IMR-90 (cell line): ENCODE data around the gene SDC4. TPM values are rescaled to one million over a fixed set of nuclear protein-coding genes. Genes with fewer than 3 reads are reported as not detected.

ENCODE experiments used
- ATAC-seq: fragments of 200-7000 bp; cut with Tn5 transposase; 2 replicates; pipeline ENCODE4 v1.9.1; 2020; ENCODE audit warnings: low read depth, mild to moderate bottlenecking, moderate library complexity
- BruUV-seq: library from RNA; stranded (reverse); fragments of 400-500 nt; replicated peaks from 2 replicates; lab custom pipeline; 2021; lab: Mats Ljungman, UMichigan
- CTCF ChIA-PET: fragments of 300-600 bp; formaldehyde crosslinking; extraction: SDS; loops from one replicate; lab custom pipeline; 2021; ENCODE audit warnings: antibody characterized with exemption; lab: Yijun Ruan, JAX
- POLR2A ChIA-PET: fragments of 300-600 bp; sonication (Branson Sonifier 250); formaldehyde crosslinking; loops from one replicate; lab custom pipeline; 2022; ENCODE audit warnings: antibody characterized with exemption; ENCODE audit not compliant: unreplicated experiment; lab: Charles Lee
- DNase-seq: peaks from one replicate; pipeline ENCODE4 v3.0.0; 2013
- H2AFZ ChIP-seq: replicated peaks from 2 replicates; pipeline ENCODE3; 2013; ENCODE audit warnings: low read length, mild to moderate bottlenecking; ENCODE audit not compliant: poor library complexity
- H2AK5ac ChIP-seq: 2 replicates; pipeline ENCODE4 v1.6.1; 2013; ENCODE audit warnings: low read depth, low read length, inconsistent platforms
- H2AK9ac ChIP-seq: replicated peaks from 2 replicates; pipeline ENCODE3; 2013; ENCODE audit warnings: mild to moderate bottlenecking, low read depth, low read length, moderate library complexity; ENCODE audit not compliant: poor library complexity
- H2BK120ac ChIP-seq: 2 replicates; pipeline ENCODE4 v1.6.1; 2013; ENCODE audit warnings: low read depth, low read length, inconsistent platforms
- H2BK15ac ChIP-seq: 3 replicates; pipeline ENCODE4 v1.6.1; 2013; ENCODE audit warnings: low read depth, low read length, inconsistent platforms
- H2BK20ac ChIP-seq: 2 replicates; pipeline ENCODE4 v1.6.1; 2013; ENCODE audit warnings: low read depth, mild to moderate bottlenecking, inconsistent platforms, low read length, moderate library complexity
- H2BK5ac ChIP-seq: 2 replicates; pipeline ENCODE4 v1.6.1; 2013; ENCODE audit warnings: mild to moderate bottlenecking, low read depth, low read length, inconsistent platforms; ENCODE audit not compliant: poor library complexity, severe bottlenecking
- H3K14ac ChIP-seq: replicated peaks from 2 replicates; pipeline ENCODE4 v1.6.1; 2013; ENCODE audit warnings: low read depth, low read length, inconsistent platforms
- H3K18ac ChIP-seq: 2 replicates; pipeline ENCODE4 v1.6.1; 2013; ENCODE audit warnings: low read depth, low read length, control low read depth
- H3K23ac ChIP-seq: 2 replicates; pipeline ENCODE4 v1.6.1; 2013; ENCODE audit warnings: low read depth, low read length, inconsistent platforms
- H3K27ac ChIP-seq: 2 replicates; pipeline ENCODE4 v1.5.1; 2013; ENCODE audit warnings: mild to moderate bottlenecking, control low read depth, low read length; ENCODE audit not compliant: insufficient read depth
- H3K27me3 ChIP-seq: 2 replicates; pipeline ENCODE4 v1.6.1; 2013; ENCODE audit warnings: low read length; ENCODE audit not compliant: control insufficient read depth, insufficient read depth
- H3K36me3 ChIP-seq: 2 replicates; pipeline ENCODE4 v1.6.1; 2013; ENCODE audit warnings: low read length, mixed read lengths; ENCODE audit not compliant: control insufficient read depth, insufficient read depth
- H3K4ac ChIP-seq: 2 replicates; pipeline ENCODE4 v1.6.1; 2013; ENCODE audit warnings: low read depth, low read length, inconsistent platforms
- H3K4me1 ChIP-seq: 2 replicates; pipeline ENCODE4 v1.6.1; 2013; ENCODE audit warnings: low read length, mixed read lengths; ENCODE audit not compliant: control insufficient read depth, insufficient read depth
- H3K4me2 ChIP-seq: 2 replicates; pipeline ENCODE4 v1.6.1; 2013; ENCODE audit warnings: low read depth, mild to moderate bottlenecking, control low read depth, low read length, moderate library complexity
- H3K4me3 ChIP-seq: 2 replicates; pipeline ENCODE4 v1.5.1; 2013; ENCODE audit warnings: low read depth, mild to moderate bottlenecking, control low read depth, low read length, moderate library complexity; ENCODE audit not compliant: insufficient read depth
- H3K56ac ChIP-seq: 2 replicates; pipeline ENCODE4 v1.6.1; 2013; ENCODE audit warnings: low read length, inconsistent platforms; ENCODE audit not compliant: insufficient read depth; ENCODE audit errors: extremely low read depth
- H3K79me1 ChIP-seq, 2 experiments: 2 replicates each; pipeline ENCODE4 v1.6.1; 2013; ENCODE audit warnings: low read length in 2 of 2, inconsistent platforms in 1 of 2, low read depth in 1 of 2
- H3K9ac ChIP-seq: 2 replicates; pipeline ENCODE4 v1.6.1; 2013; ENCODE audit warnings: low read depth, low read length, control low read depth
- H3K9me1 ChIP-seq: 2 replicates; pipeline ENCODE4 v1.6.1; 2013; ENCODE audit warnings: low read length, inconsistent platforms; ENCODE audit not compliant: insufficient read depth
- H3K9me3 ChIP-seq: 2 replicates; pipeline ENCODE4 v1.6.1; 2013; ENCODE audit warnings: low read length; ENCODE audit not compliant: control insufficient read depth, insufficient read depth
- H4K20me1 ChIP-seq: 2 replicates; pipeline ENCODE4 v1.6.1; 2013; ENCODE audit warnings: low read length, inconsistent platforms; ENCODE audit not compliant: insufficient read depth
- H4K5ac ChIP-seq: 2 replicates; pipeline ENCODE4 v1.6.1; 2013; ENCODE audit warnings: mild to moderate bottlenecking, low read depth, low read length, control low read depth
- H4K8ac ChIP-seq, 2 experiments: 2 replicates each; pipeline ENCODE4 v1.6.1; 2013; ENCODE audit warnings: low read depth in 2 of 2, low read length in 2 of 2, control low read depth in 1 of 2, inconsistent platforms in 1 of 2
- H4K91ac ChIP-seq: 2 replicates; pipeline ENCODE4 v1.6.1; 2013; ENCODE audit warnings: low read depth, low read length, inconsistent platforms; ENCODE audit not compliant: insufficient read depth
- BHLHE40 ChIP-seq: fragments of 150-350 bp; IDR thresholded peaks from 2 replicates; pipeline ENCODE4 v1.6.1; 2016; ENCODE audit warnings: mild to moderate bottlenecking, low read depth, low read length
- CEBPB ChIP-seq: IDR thresholded peaks from 2 replicates; pipeline ENCODE4 v1.6.1; 2012; ENCODE audit warnings: low read depth, low read length, improper control_type of control experiment
- CHD1 ChIP-seq: IDR thresholded peaks from 2 replicates; pipeline ENCODE4 v1.6.1; 2012; ENCODE audit warnings: low read depth, low read length, improper control_type of control experiment
- CTCF ChIP-seq: conservative IDR thresholded peaks from 2 replicates; pipeline ENCODE4 v1.5.1; 2012; ENCODE audit warnings: mild to moderate bottlenecking, low read depth, low read length, improper control_type of control experiment
- ELK1 ChIP-seq: fragments of 150-350 bp; IDR thresholded peaks from 2 replicates; pipeline ENCODE4 v1.6.1; 2016; ENCODE audit warnings: low read depth, mild to moderate bottlenecking, low read length, moderate library complexity, borderline replicate concordance
- FOS ChIP-seq: fragments of 150-350 bp; IDR thresholded peaks from 2 replicates; pipeline ENCODE4 v1.6.1; 2016; ENCODE audit warnings: low read depth, low read length
- MAFK ChIP-seq: IDR thresholded peaks from 2 replicates; pipeline ENCODE4 v1.6.1; 2012; ENCODE audit warnings: low read depth, low read length, improper control_type of control experiment
- MAZ ChIP-seq: IDR thresholded peaks from 2 replicates; pipeline ENCODE4 v1.6.1; 2012; ENCODE audit warnings: low read depth, mild to moderate bottlenecking, low read length, improper control_type of control experiment, moderate library complexity, borderline replicate concordance
- MXI1 ChIP-seq: IDR thresholded peaks from 2 replicates; pipeline ENCODE4 v1.6.1; 2012; ENCODE audit warnings: low read depth, mild to moderate bottlenecking, low read length, moderate library complexity, borderline replicate concordance
- NFE2L2 ChIP-seq: fragments of 150-350 bp; IDR thresholded peaks from 2 replicates; pipeline ENCODE4 v1.6.1; 2016; ENCODE audit warnings: low read depth, mild to moderate bottlenecking, low read length
- POLR2A ChIP-seq: IDR thresholded peaks from 2 replicates; pipeline ENCODE4 v1.6.1; 2012; ENCODE audit warnings: mild to moderate bottlenecking, low read depth, low read length
- RAD21 ChIP-seq: IDR thresholded peaks from 2 replicates; pipeline ENCODE4 v1.6.1; 2012; ENCODE audit warnings: low read length, improper control_type of control experiment
- RCOR1 ChIP-seq: IDR thresholded peaks from 2 replicates; pipeline ENCODE4 v1.6.1; 2012; ENCODE audit warnings: mild to moderate bottlenecking, low read length, improper control_type of control experiment; ENCODE audit not compliant: insufficient replicate concordance
- RFX5 ChIP-seq: IDR thresholded peaks from 2 replicates; pipeline ENCODE4 v1.8.0; 2012; ENCODE audit warnings: low read depth, mild to moderate bottlenecking, low read length, moderate library complexity
- SMC3 ChIP-seq: fragments of 150-350 bp; IDR thresholded peaks from 2 replicates; pipeline ENCODE4 v1.6.1; 2016; ENCODE audit warnings: low read depth, mild to moderate bottlenecking, antibody characterized with exemption, low read length, moderate library complexity
- USF2 ChIP-seq: fragments of 150-350 bp; IDR thresholded peaks from 2 replicates; pipeline ENCODE4 v1.6.1; 2017; ENCODE audit warnings: mild to moderate bottlenecking, antibody characterized with exemption, low read length, low read depth
- whole genome bisulfite sequencing, 2 experiments: methylation state at CpG; one replicate each; pipeline versions ENCODE4 v1.1.5 to v1.1.7; 2013; ENCODE audit warnings: missing lambda C conversion rate in 2 of 2; ENCODE audit not compliant: insufficient read length in 1 of 2; ENCODE audit errors: extremely low coverage in 2 of 2; 5-methylcytosine and 5-hydroxymethylcytosine counted together
- dilution Hi-C: fragments of 300-500 bp; cut with HindIII; formaldehyde crosslinking; loops from one replicate; pipeline ENCODE4 v1.14.3; 2018; ENCODE audit warnings: low sequenced_read_pairs; ENCODE audit not compliant: unreplicated experiment
- in situ Hi-C: fragments of 300-500 bp; cut with MboI; formaldehyde crosslinking; loops from 3 replicates; pipeline ENCODE4 v1.14.3; 2019; ENCODE audit warnings: low sequenced_read_pairs, inconsistent platforms, mixed read lengths
- intact Hi-C: fragments of 100-400 bp; cut with micrococcal nuclease; formaldehyde crosslinking; loops from 2 replicates; pipeline ENCODE4 v1.10.0; 2022
- polyA plus RNA-seq, 3 experiments: library from polyadenylated mRNA; depleted of rRNA; stranded (reverse); fragments of >200 nt; gene quantifications; 2 replicates each; pipeline ENCODE4 v1.2.3, GENCODE V29; 2012; ENCODE audit warnings: low replicate concordance in 1 of 3
- total RNA-seq: library from RNA; depleted of rRNA; stranded (reverse); fragments of >200 nt; gene quantifications from 2 replicates; pipeline ENCODE4 v1.2.3, GENCODE V29; 2012

Gene SDC4
- total and polyA plus RNA-seq, 2 of the 4 experiments (the other 2 are of a cell fraction): 203 to 265 TPM

- no CpG with 5 or more reads among the region's 3 CpGs for WGBS, 2 experiments
- in situ Hi-C loops: loop anchor here (25.0 kb wide), 1 partner anchor 163 kb away; the partner anchor contains the start of genes KCNS1, WFDC12 and WFDC5
- H3K9me3 ChIP-seq: no peaks in the 10 kb centered on the region
- H3K4ac ChIP-seq: no peak overlapping the region
- no peak for ATAC-seq
- H3K9ac ChIP-seq: no peak overlapping the region
- no peak overlapping the region for H3K56ac ChIP-seq
- H3K23ac ChIP-seq: no peak overlapping the region
- no peak overlapping the region for H2AK5ac ChIP-seq
- H3K14ac ChIP-seq: no peak overlapping the region
- no peak for DNase-seq
- no peak overlapping the region for H2BK20ac ChIP-seq
- no peak overlapping the region for H4K91ac ChIP-seq
- dilution Hi-C loops: no loop called here
- H3K9me1 ChIP-seq: no peaks in the 10 kb centered on the region
- intact Hi-C loops: loop anchor here (10.0 kb wide), 1 partner anchor 151 kb away; the partner anchor contains the start of gene WFDC12
- no peak overlapping the region for H3K4me2 ChIP-seq
- TF ChIP-seq SMC3 (no peak), FOS (no peak), CHD1 (no peak), BHLHE40 (no peak), CTCF (no peak), NFE2L2 (no peak), MAZ (no peak), RCOR1 (no peak), CEBPB (no peak), POLR2A (no peak), RAD21 (no peak), MAFK (no peak), MXI1 (no peak), ELK1 (no peak), RFX5 (no peak), USF2 (no peak)
- ChIA-PET CTCF (interaction anchor here (0.7 kb wide), 1 partner anchor 12 kb away, joined by 6 read pairs; no protein-coding TSS in a partner anchor), POLR2A (no interaction called here)
- H4K8ac ChIP-seq: no peak overlapping the region
- H3K18ac ChIP-seq: no peak overlapping the region
- H4K5ac ChIP-seq: no peak overlapping the region
- BruUV-seq: no TSS peak
- H2AK9ac ChIP-seq: no peak overlapping the region
- no peak overlapping the region for H3K4me3 ChIP-seq
- H3K4me1 ChIP-seq: no peaks in the 10 kb centered on the region
- no peak overlapping the region for H2BK5ac ChIP-seq
- peaks cover 8% of the 10 kb centered on the region for H3K27me3 ChIP-seq
- no peaks in the 10 kb centered on the region for H3K79me1 ChIP-seq
- H2AFZ ChIP-seq: no peak overlapping the region
- no peaks in the 10 kb centered on the region for H4K20me1 ChIP-seq
- H3K36me3 ChIP-seq: no peaks in the 10 kb centered on the region
- no peak overlapping the region for H2BK120ac ChIP-seq
- no peak overlapping the region for H2BK15ac ChIP-seq
- no peak overlapping the region for H3K27ac ChIP-seq
Observed at GRCh38 chr20:45275338-45275737, 72.9 kb downstream of the SDC4 start.
